ENCODE results near the gene MYLK.

- TF ChIP-seq CTCF (IDR thresholded peaks at IDR 0.05), result no peak
- TF ChIP-seq POLR2A (IDR thresholded peaks at IDR 0.05), result no peak
These were observed 103.0 kb downstream of the MYLK start for GRCh38 chr3:123781138-123781537.
